Measurements from ENCODE around the gene STYK1. TPM values are rescaled to one million over a fixed set of nuclear protein-coding genes. Genes with fewer than 3 reads are reported as not detected.

The STYK1 gene
- polyA plus RNA-seq, 12 donors: 0.08 to 0.65 (median 0.23) TPM; not detected in 7

Other genes with a start within 250 kb of the STYK1 start
- gene KLRC2, start 238.0 kb downstream of the STYK1 start, polyA plus RNA-seq (ENCODE audit: insufficient read length in 12 of 12): under 1 TPM in 5 of 12 donors, not detected in 7; 0.20 to 0.67 (median 0.58) TPM
- 1 to 10 TPM in 1 of 12 donors, under 1 TPM in 9, not detected in 2; 0.21 to 1.1 (median 0.51) TPM for gene KLRC1, start 220.7 kb downstream of the STYK1 start, polyA plus RNA-seq (ENCODE audit: insufficient read length in 12 of 12)
- gene EIF2S3B, start 168.2 kb downstream of the STYK1 start, polyA plus RNA-seq (ENCODE audit: insufficient read length in 12 of 12): 10 to 100 TPM in 1 of 12 donors, 1 to 10 TPM in 5, under 1 TPM in 5, not detected in 1; 0.40 to 19.9 (median 1.1) TPM
- 10 to 100 TPM in 10 of 12 donors, not detected in 2; 19.7 to 37.6 (median 31.7) TPM for gene MAGOHB, start 60.4 kb downstream of the STYK1 start, polyA plus RNA-seq (ENCODE audit: insufficient read length in 12 of 12)
- gene YBX3, start 49.3 kb upstream of the STYK1 start, polyA plus RNA-seq (ENCODE audit: insufficient read length in 12 of 12): 1,000 to 10,000 TPM in 3 of 12 donors, 100 to 1,000 TPM in 9; 554 to 1,254 (median 766) TPM
- not detected for gene TAS2R7, start 128.6 kb upstream of the STYK1 start, polyA plus RNA-seq (ENCODE audit: insufficient read length in 12 of 12)
- not detected for gene TAS2R8, start 133.2 kb upstream of the STYK1 start, polyA plus RNA-seq (ENCODE audit: insufficient read length in 12 of 12)
- gene TAS2R9, start 136.1 kb upstream of the STYK1 start, polyA plus RNA-seq (ENCODE audit: insufficient read length in 12 of 12): not detected
- gene TAS2R10, start 152.3 kb upstream of the STYK1 start, polyA plus RNA-seq (ENCODE audit: insufficient read length in 12 of 12): 1 to 10 TPM in 6 of 12 donors, under 1 TPM in 4, not detected in 2; 0.26 to 2.0 (median 1.1) TPM
- gene PRR4, start 175.4 kb upstream of the STYK1 start, polyA plus RNA-seq (ENCODE audit: insufficient read length in 12 of 12): 1 to 10 TPM in 10 of 12 donors, not detected in 2; 2.3 to 9.4 (median 4.3) TPM
- 10 to 100 TPM in 3 of 12 donors, 1 to 10 TPM in 7, not detected in 2; 4.9 to 16.0 (median 8.6) TPM for gene PRH1, start 210.2 kb upstream of the STYK1 start, polyA plus RNA-seq (ENCODE audit: insufficient read length in 12 of 12)
- gene TAS2R13, start 235.5 kb upstream of the STYK1 start, polyA plus RNA-seq (ENCODE audit: insufficient read length in 12 of 12): under 1 TPM in 3 of 12 donors, not detected in 9; 0.11 to 0.22 (median 0.21) TPM

Data from muscle of arm (tissue), 12 donors.